Stimulated activated CD4-positive, alpha-beta T cell treated with anti-CD3 and anti-CD28 coated beads, Interleukin-4, amount 100 ng/mL, for 1 hour (primary cell): ENCODE data around the gene SH3RF3.
A peak's percentile ranks its signal among the peaks of the same experiment; 100 is the strongest.
"Not testable (repeated sequence)": the region's sequence is repeated elsewhere in the genome, so short reads cannot be mapped to it uniquely, and the experiment has no call there.

Source experiments
- DNase-seq: peaks from one replicate; pipeline ENCODE4 v3.0.0-alpha.2; 2020

Gene SH3RF3

GRCh38 chr2:109160714-109161440 lies 31.9 kb downstream of the SH3RF3 start:
- no peak for DNase-seq

DNA sequence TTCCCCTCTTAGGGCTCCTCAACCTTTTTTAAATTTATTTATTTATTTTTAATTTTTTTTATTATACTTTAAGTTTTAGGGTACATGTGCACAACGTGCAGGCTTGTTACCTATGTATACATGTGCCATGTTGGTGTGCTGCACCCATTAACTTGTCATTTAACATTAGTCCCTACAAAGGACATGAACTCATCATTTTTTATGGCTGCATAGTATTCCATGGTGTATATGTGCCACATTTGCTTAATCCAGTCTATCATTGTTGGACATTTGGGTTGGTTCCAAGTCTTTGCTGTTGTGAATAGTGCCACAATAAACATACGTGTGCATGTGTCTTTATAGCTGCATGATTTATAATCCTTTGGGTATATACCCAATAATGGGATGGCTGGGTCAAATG lies 33.4 kb downstream of the SH3RF3 start:
- not testable (repeated sequence) for DNase-seq

DNA sequence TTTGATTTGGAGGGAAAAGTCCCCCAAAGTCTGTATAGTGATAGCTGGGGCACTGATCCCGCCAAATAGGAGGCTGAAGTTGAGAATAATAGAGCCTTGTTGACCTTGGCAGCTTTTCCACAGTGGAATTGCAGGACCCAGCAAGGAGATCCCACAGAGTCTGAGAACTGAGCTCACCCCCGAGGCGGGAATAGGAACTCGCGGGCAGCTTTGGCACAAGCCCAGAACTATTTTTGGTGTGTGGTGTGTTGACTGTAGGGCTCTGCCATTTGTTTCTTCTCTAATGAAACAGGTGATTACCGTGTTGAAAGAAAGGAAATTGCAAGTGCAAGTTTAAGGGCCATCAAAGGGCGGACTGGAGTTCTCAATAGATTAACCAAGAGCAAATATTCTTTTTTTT lies 34.0 kb downstream of the SH3RF3 start:
- DNase-seq: no peak

DNA sequence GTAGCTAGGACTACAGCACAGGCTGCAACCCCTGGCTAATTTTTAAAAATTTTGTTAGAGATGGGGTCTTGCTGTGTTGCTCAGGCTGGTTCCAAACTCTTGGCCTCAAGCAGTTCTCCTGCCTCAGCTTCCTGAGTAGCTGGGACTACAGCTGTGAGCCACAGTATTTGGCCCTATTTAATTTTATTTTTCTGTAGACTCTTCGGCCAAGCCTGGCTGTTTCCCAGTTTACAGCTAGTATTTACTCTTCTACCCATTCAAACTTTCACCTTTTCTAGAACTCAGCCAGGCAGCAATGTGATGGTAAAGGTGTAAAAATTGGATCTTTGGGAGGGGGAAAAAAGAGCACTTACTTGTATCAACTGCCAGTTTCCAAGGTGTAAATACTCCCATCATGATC lies 35.3 kb downstream of the SH3RF3 start:
- no peak for DNase-seq

- DNase-seq: no peak
Observed at GRCh38 chr2:109164739-109165221, 35.8 kb downstream of the SH3RF3 start.

DNA sequence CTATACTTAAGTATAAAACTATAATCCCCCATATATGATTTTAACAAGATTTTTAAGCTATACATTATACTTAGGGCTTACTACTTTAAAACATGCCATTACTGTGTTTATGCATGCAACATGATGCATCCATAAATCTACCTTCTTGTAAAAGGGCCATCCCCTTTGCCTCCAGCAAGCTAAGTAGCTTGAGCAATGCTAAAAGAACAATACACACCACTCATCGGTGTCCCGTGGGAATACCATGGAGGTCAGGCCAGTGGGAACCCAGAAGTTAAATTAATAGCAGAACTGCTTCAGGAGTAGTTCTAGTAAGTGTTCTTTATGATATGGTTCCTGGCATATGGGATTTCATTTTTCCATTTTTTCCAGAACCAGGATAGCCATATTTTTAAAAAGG lies 37.8 kb downstream of the SH3RF3 start:
- no peak for DNase-seq

- DNase-seq: no peak
Observed at GRCh38 chr2:109168086-109168485, 39.1 kb downstream of the SH3RF3 start.

DNA sequence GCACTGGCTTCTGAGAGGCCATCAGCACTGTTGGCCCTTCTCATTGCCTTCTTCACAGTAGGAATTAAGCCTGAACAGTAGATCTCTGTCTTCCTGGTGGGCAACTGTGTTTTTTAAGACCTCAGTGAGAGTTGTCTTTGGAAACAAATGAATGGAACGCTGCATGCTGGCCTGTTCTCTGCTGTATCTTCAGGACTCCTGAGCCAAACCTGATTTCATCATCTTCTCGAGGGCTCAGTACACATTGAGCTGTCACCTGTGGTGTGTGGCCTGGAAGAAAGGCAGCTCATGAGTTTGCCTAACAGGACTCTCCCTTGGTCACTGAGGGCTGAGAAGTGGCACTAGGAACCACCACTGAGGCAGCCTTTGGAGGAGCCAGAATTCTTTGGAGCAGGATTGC lies 39.7 kb downstream of the SH3RF3 start:
- DNase-seq: no peak

GRCh38 chr2:109170645-109171044 lies 41.6 kb downstream of the SH3RF3 start:
- no peak for DNase-seq

- no peak for DNase-seq
Observed at GRCh38 chr2:109171444-109172334, 42.7 kb downstream of the SH3RF3 start.

DNA sequence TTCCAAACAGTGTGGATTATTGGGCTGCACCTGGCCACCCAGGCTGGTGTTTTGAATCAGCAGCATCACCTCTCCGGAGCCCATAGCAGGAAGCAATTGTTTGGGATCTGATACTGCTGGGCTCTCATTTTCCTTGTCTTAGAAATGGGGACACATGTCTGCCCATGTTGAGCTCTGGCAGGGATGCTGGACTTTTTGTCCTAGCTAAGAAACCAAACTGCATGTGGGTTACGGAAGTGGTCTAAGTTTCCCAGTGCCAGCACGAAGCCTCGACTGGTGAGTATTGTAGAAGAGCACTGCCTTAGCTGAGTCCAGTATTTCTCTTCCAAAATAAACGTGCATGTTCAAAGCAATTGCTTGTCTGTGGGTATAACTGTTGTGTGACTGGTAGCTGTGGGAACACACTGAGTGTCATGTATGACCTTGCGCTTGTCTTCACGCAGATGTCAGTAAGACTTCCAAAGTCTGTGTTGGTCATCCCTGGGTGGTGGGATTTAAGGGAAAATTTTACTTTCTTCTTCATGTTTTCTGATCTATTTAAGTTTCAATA lies 43.6 kb downstream of the SH3RF3 start:
- DNase-seq: no peak

DNA sequence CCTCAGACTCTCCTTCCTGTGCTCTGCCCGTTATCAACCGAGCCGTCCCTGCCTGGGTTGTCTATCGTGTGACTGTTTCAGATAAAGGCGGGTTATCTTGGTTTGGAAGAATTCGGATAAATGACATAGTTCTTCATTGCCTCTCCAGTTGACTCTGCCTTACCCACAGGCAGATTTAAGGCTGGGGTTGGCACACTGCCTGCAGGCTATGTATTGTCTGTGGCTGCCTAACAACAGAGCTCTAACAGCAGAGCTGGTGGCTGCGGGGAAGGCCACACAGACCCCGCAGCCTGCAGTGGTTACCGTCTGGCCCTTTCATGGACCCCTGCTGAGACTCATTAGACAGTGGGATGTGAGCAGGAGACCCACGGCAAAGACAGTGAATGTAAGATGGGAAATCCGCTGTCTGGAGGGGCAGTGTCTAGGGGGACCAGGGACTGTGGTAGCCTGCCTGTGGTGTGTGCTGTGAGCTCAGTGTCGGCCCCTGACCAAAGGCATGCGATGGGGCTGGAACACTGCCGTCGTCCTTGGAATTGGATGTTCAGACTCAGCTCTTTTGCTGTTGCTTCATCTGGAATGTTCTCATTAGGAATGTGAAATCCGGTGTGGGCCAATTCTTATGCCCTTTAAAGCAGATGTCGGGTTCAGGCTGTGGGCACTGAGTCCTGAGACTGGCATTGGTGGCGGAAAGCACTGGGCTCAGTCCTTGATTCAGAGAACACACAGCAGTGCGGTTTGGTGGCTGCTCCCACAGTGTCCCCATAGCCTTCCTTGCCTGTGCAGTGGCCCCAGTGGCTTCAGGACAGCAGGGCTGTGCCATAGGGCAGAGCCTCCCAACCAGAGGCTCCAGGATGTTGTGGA lies 44.5 kb downstream of the SH3RF3 start:
- DNase-seq: no peak

DNA sequence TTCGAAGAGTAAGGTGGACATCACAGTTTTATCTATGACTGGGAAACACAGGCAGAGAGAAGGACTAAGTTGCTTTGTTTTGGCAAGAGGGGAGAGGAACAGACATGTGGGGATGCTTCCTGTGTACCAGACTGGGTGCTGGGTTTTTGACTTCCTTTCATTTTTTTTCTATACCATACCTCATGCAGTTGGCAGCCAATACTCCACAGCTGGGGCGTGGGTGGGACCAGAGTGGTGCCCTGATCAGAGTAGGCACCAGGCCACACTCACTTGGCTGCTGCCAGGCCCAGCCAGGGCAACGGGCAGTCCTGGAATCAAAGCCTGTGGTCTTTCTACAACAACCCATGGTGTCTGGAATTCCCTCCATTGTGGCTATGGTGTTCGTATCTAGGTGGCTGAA lies 45.2 kb downstream of the SH3RF3 start:
- DNase-seq: peak; percentile 12

- no peak for DNase-seq
Observed at GRCh38 chr2:109174626-109175349, 45.8 kb downstream of the SH3RF3 start.

DNA sequence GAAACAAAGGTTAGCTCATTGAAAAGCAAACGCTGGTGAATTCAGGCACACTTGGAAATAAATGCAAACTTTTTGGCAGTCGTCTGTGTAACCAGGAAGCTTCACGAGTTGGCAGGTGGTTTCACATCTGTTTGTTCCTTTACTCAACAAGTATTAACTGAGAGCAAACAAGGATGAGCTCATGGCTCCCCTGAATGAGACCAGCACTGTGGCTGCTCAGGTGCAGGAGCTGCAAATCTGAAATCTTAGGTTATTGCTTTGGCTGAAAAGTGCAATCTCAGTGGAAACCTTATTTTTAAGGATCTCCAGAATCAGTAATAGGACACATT lies 46.3 kb downstream of the SH3RF3 start:
- DNase-seq: no peak

DNA sequence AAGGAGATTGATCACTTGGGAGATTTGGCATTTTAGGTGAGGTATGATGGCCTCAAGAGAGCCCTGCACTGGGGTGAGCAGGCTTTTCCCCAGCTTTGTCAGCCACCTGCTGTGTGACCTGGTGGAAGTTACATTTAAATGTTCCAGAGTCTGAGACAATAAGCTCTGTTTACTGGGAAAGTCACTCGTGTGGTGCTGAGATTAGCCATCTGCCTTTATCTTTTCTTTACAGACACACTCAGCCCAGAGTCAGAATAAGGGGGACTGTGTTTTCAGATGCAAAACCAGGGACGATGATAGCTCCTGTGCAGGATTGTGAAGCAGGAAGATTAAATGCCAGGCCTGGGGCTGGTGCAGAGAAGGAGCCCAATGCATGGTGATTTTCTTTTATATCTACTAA lies 47.9 kb downstream of the SH3RF3 start:
- DNase-seq: no peak

- DNase-seq: no peak
Observed at GRCh38 chr2:109177635-109178034, 48.6 kb downstream of the SH3RF3 start.

- no peak for DNase-seq
Observed at GRCh38 chr2:109178968-109179367, 50.0 kb downstream of the SH3RF3 start.

DNA sequence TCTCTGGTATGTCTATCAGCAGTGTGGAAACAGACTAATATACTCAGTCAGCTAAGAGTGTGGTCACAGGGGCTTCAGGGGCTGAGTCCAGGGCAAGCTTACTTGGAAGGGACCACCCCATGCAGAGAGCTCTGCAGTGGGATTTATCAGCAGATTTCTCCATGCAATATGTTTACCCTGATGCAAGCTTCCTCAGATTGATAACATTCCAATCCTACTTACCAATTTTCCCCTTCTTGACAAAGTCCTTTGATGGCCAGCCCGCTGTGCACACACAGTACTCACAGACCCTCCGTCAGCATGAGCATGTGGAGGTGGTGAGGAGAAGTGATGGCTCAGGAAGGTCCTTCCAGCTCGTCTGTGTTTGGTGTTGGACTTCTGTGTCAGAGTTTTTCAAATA lies 51.8 kb downstream of the SH3RF3 start:
- DNase-seq: no peak

- no peak for DNase-seq
Observed at GRCh38 chr2:109182426-109182825, 53.4 kb downstream of the SH3RF3 start.

DNA sequence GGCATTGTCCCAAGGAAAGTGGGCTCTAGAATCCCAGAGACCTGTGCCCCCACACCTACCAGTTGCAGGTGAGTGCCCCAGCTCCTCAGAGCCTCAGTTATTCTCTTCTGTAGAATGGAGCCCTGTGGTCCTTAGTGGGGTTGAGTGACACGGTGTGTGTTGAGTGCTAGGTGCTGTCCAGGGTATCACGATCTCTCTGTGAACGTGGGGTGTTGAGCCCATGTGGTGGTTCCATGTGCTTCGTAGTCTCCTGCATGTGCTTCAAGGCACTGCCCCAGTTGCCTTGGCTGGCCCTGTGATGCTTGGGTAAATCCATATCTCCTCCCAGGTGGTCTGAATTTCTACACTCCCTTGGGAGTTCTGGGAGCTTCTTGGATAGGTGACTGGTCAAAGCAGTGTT lies 54.9 kb downstream of the SH3RF3 start:
- DNase-seq: no peak

- no peak for DNase-seq
Observed at GRCh38 chr2:109184368-109184767, 55.4 kb downstream of the SH3RF3 start.
